Adrenal gland (tissue), 12 donors: ENCODE results near the gene CAMK2D. TPM values are rescaled to one million over a fixed set of nuclear protein-coding genes. Genes with fewer than 3 reads are reported as not detected.

Source experiments
- DNase-seq, 7 donors: peaks; one replicate each; pipeline ENCODE4 v3.0.0-alpha.2; 2019 to 2020
- H3K27ac ChIP-seq, 5 donors: fragments of 200-600 bp; sonication (generic) in 4 of 5; 1 replicate in 3 of 5; 2 replicates in 2 of 5; pipeline versions ENCODE4 v1.5.1 to v1.8.0; 2016 to 2020; ENCODE audit warnings: mild to moderate bottlenecking in 1 of 5
- H3K27me3 ChIP-seq: fragments of 200-600 bp; 2 replicates; pipeline ENCODE4 v1.8.0; 2021
- H3K36me3 ChIP-seq, 2 donors: fragments of 200-600 bp; replicated peaks in 1 of 2; 1 replicate in 1 of 2; 2 replicates in 1 of 2; pipeline versions ENCODE4 v1.5.1 to v1.8.0; 2018 to 2022
- H3K4me1 ChIP-seq, 2 donors: fragments of 200-600 bp; replicated peaks in 1 of 2; 1 replicate in 1 of 2; 2 replicates in 1 of 2; pipeline versions ENCODE4 v1.5.1 to v1.8.0; 2018 to 2021
- H3K4me3 ChIP-seq, 4 donors: fragments of 200-600 bp; sonication (generic) in 3 of 4; one replicate each; pipeline ENCODE4 v1.5.1; 2016 to 2018
- H3K9me3 ChIP-seq, 3 donors: fragments of 200-600 bp; sonication (generic) in 1 of 3; replicated peaks in 1 of 3; 1 replicate in 2 of 3; 2 replicates in 1 of 3; pipeline versions ENCODE4 v1.5.1 to v1.8.0; 2016 to 2021
- POLR2A ChIP-seq, 2 donors: fragments of 450-650 bp; IDR thresholded peaks; one replicate each; pipeline ENCODE4 v1.6.1; 2017; ENCODE audit warnings: antibody characterized with exemption in 2 of 2, mild to moderate bottlenecking in 2 of 2, moderate library complexity in 1 of 2
- WGBS, 4 donors: extraction: QIAGEN DNeasy Blood & Tissue Kit in 2 of 4; methylation state at CpG; one replicate each; pipeline versions ENCODE4 v1.1.5 to v1.1.7; 2013 to 2017; 5-methylcytosine and 5-hydroxymethylcytosine counted together
- intact Hi-C, 2 donors: fragments of 100-400 bp; cut with DNase I; formaldehyde crosslinking; loops; one replicate each; pipeline versions ENCODE4 v1.14.1 to v1.15.0; 2022 to 2023
- polyA plus RNA-seq, 3 donors: library from polyadenylated mRNA; stranded (reverse); fragments of 200-250 nt in 2 of 3; fragments of 350-450 nt in 1 of 3; fragmentation: Illumina TruSeq in 1 of 3; extraction: RNeasy Lipid Tissue Mini Kit (QIAGEN cat#74804) in 1 of 3; gene quantifications; one replicate each; pipeline ENCODE4 v1.2.3, GENCODE V29; 2013 to 2014
- total RNA-seq, 9 donors: library from RNA; depleted of rRNA in 4 of 9; stranded (reverse); fragments of >200 nt in 4 of 9; fragments of 120-200 nt in 1 of 9; fragmentation: NEBNext Ultra II Directional in 1 of 9; extraction: Animal tissue kit (Norgen Biotek cat#: 25700) in 1 of 9; gene quantifications; one replicate each; pipeline versions ENCODE4 v1.1.0 to v1.2.4, GENCODE V29; 2013 to 2023
- TF ChIP-seq, protein P1 (sequence below), 6 experiments: fragments of 450-650 bp in 4 of 6; fragments of 200-600 bp in 2 of 6; sonication (generic) in 1 of 6; IDR thresholded peaks; 1 replicate in 5 of 6; 2 replicates in 1 of 6; pipeline versions ENCODE4 v1.5.1 to v1.8.0; 2016 to 2021; ENCODE audit warnings: antibody characterized with exemption in 6 of 6, mild to moderate bottlenecking in 2 of 6, moderate library complexity in 1 of 6
- donor health status: healthy with polysubstance abuse.
- donor health status: Bipolar disorder and iron deficiency.
- donor health status: DM: yes; HTN: yes; CAD: no.
- donor health status: DM: no; HTN: no; CAD: no.
- donor health status: DM: no; HTN: no; CAD: no.
- donor health status: DM: yes; HTN: yes; CAD: no.

CAMK2D gene
- total and polyA plus RNA-seq, 12 donors = 7.6 to 83.9 (median 33.6) TPM

GRCh38 chr4:113566015-113566795 is 195.3 kb downstream of the CAMK2D start:
- intact Hi-C loops = no loop called here
- H3K27ac ChIP-seq = no peak overlapping the region
- H3K4me1 ChIP-seq = no peaks in the 10 kb centered on the region
- whole genome bisulfite sequencing, 4 donors = 85 to 94% (median 92%) methylated on average over 3 of the region's 3 CpGs
- H3K9me3 ChIP-seq = no peaks in the 10 kb centered on the region
- no peaks in the 10 kb centered on the region for H3K27me3 ChIP-seq
- no peak overlapping the region for H3K4me3 ChIP-seq
- no peak for DNase-seq
- TF ChIP-seq, protein P1, sequence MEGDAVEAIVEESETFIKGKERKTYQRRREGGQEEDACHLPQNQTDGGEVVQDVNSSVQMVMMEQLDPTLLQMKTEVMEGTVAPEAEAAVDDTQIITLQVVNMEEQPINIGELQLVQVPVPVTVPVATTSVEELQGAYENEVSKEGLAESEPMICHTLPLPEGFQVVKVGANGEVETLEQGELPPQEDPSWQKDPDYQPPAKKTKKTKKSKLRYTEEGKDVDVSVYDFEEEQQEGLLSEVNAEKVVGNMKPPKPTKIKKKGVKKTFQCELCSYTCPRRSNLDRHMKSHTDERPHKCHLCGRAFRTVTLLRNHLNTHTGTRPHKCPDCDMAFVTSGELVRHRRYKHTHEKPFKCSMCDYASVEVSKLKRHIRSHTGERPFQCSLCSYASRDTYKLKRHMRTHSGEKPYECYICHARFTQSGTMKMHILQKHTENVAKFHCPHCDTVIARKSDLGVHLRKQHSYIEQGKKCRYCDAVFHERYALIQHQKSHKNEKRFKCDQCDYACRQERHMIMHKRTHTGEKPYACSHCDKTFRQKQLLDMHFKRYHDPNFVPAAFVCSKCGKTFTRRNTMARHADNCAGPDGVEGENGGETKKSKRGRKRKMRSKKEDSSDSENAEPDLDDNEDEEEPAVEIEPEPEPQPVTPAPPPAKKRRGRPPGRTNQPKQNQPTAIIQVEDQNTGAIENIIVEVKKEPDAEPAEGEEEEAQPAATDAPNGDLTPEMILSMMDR (IDR thresholded peaks at IDR 0.05) = no peak
- TF ChIP-seq POLR2A (IDR thresholded peaks at IDR 0.05) = no peak
- no peaks in the 10 kb centered on the region for H3K36me3 ChIP-seq

- DNase-seq = no peak
- Histone ChIP-seq H3K9me3 (no peaks in the 10 kb centered on the region), H3K27me3 (no peaks in the 10 kb centered on the region), H3K27ac (no peak overlapping the region), H3K4me3 (no peak overlapping the region), H3K4me1 (no peaks in the 10 kb centered on the region), H3K36me3 (no peaks in the 10 kb centered on the region)
- no peak for TF ChIP-seq POLR2A (IDR thresholded peaks at IDR 0.05)
- TF ChIP-seq, protein P1 (IDR thresholded peaks at IDR 0.05) = no peak
- intact Hi-C loops = no loop called here
These were observed 195.9 kb downstream of the CAMK2D start for GRCh38 chr4:113565702-113566012.

GRCh38 chr4:113564493-113564892 is 197.0 kb downstream of the CAMK2D start:
- Histone ChIP-seq H3K4me3 (no peak overlapping the region), H3K36me3 (no peaks in the 10 kb centered on the region), H3K9me3 (no peaks in the 10 kb centered on the region), H3K27ac (no peak overlapping the region), H3K27me3 (no peaks in the 10 kb centered on the region), H3K4me1 (no peaks in the 10 kb centered on the region)
- no peak for DNase-seq
- intact Hi-C loops = no loop called here
- WGBS, 4 donors = 80 to 88% (median 84%) methylated on average over 3 of the region's 3 CpGs
- TF ChIP-seq, protein P1 (IDR thresholded peaks at IDR 0.05) = no peak
- no peak for TF ChIP-seq POLR2A (IDR thresholded peaks at IDR 0.05)

GRCh38 chr4:113563691-113564378 is 197.7 kb downstream of the CAMK2D start:
- DNase-seq = no peak
- 85 to 94% (median 88%) methylated on average over 5 of the region's 5 CpGs for WGBS, 4 donors
- intact Hi-C loops = no loop called here
- H3K27ac ChIP-seq = no peak overlapping the region
- H3K4me1 ChIP-seq = no peaks in the 10 kb centered on the region
- H3K27me3 ChIP-seq = no peaks in the 10 kb centered on the region
- H3K4me3 ChIP-seq = no peak overlapping the region
- H3K36me3 ChIP-seq = no peaks in the 10 kb centered on the region
- no peak for TF ChIP-seq POLR2A (IDR thresholded peaks at IDR 0.05)
- TF ChIP-seq, protein P1 (IDR thresholded peaks at IDR 0.05) = no peak
- H3K9me3 ChIP-seq = no peaks in the 10 kb centered on the region
